Neutrophil (primary cell): ENCODE data around the gene XRCC4.
"Not testable (repeated sequence)": the region's sequence is repeated elsewhere in the genome, so short reads cannot be mapped to it uniquely, and the experiment has no call there.

ENCODE experiments used
- H3K27ac ChIP-seq: fragments of 200-600 bp; sonication (generic); 2 replicates; pipeline ENCODE4 v1.5.1; 2016; ENCODE audit warnings: mild to moderate bottlenecking, moderate library complexity
- H3K27me3 ChIP-seq: fragments of 200-600 bp; sonication (generic); 2 replicates; pipeline ENCODE4 v1.6.0; 2016; ENCODE audit warnings: mild to moderate bottlenecking
- H3K36me3 ChIP-seq: fragments of 200-600 bp; sonication (generic); 2 replicates; pipeline ENCODE4 v1.5.1; 2017
- H3K4me1 ChIP-seq, 2 experiments: fragments of 200-600 bp in 1 of 2; sonication (generic) in 1 of 2; 1 replicate in 1 of 2; 2 replicates in 1 of 2; pipeline versions ENCODE4 v1.5.1 to v1.6.1; 2013 to 2016; ENCODE audit warnings: low read depth in 1 of 2, low read length in 1 of 2, mild to moderate bottlenecking in 1 of 2, moderate library complexity in 1 of 2; ENCODE audit not compliant: control insufficient read depth in 1 of 2, insufficient read depth in 1 of 2
- H3K4me3 ChIP-seq, 2 experiments: fragments of 200-600 bp in 1 of 2; sonication (generic) in 1 of 2; 1 replicate in 1 of 2; 2 replicates in 1 of 2; pipeline ENCODE4 v1.5.1; 2013 to 2016; ENCODE audit warnings: low read depth in 1 of 2, low read length in 1 of 2, mild to moderate bottlenecking in 1 of 2, moderate library complexity in 1 of 2
- H3K9me3 ChIP-seq: fragments of 200-600 bp; sonication (generic); 2 replicates; pipeline ENCODE4 v1.5.1; 2016
- TF ChIP-seq, protein P1 (sequence below): fragments of 200-600 bp; sonication (generic); IDR thresholded peaks from 2 replicates; pipeline ENCODE4 v1.5.1; 2016; ENCODE audit warnings: antibody characterized with exemption

Gene XRCC4

DNA sequence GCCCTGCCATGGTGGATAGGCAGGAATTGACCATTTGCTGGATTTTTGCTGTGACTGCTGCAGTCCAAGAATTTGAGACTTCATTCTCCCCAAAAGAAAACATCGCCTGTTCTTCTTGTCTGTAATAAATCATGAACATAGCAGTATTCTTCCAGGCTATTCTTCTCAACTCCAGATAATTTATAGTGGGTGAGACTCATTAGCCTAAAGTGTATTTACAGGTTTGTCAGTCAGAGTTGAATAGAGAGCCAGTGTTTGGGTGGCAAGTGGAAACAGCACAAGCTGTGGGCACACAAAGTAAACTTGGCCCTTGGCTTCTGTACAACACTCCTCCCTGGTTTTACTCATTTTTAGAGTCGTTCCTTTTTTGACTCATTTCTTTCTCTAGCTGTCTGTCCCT lies 266.0 kb downstream of the XRCC4 start:
- H3K4me3 ChIP-seq = no peak overlapping the region
- no peaks in the 10 kb centered on the region for H3K27me3 ChIP-seq
- TF ChIP-seq, protein P1, sequence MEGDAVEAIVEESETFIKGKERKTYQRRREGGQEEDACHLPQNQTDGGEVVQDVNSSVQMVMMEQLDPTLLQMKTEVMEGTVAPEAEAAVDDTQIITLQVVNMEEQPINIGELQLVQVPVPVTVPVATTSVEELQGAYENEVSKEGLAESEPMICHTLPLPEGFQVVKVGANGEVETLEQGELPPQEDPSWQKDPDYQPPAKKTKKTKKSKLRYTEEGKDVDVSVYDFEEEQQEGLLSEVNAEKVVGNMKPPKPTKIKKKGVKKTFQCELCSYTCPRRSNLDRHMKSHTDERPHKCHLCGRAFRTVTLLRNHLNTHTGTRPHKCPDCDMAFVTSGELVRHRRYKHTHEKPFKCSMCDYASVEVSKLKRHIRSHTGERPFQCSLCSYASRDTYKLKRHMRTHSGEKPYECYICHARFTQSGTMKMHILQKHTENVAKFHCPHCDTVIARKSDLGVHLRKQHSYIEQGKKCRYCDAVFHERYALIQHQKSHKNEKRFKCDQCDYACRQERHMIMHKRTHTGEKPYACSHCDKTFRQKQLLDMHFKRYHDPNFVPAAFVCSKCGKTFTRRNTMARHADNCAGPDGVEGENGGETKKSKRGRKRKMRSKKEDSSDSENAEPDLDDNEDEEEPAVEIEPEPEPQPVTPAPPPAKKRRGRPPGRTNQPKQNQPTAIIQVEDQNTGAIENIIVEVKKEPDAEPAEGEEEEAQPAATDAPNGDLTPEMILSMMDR = no peak
- H3K9me3 ChIP-seq = peaks cover 6% of the 10 kb centered on the region
- H3K27ac ChIP-seq = no peak overlapping the region
- no peaks in the 10 kb centered on the region for H3K4me1 ChIP-seq
- no peaks in the 10 kb centered on the region for H3K36me3 ChIP-seq

- no peak overlapping the region for H3K27ac ChIP-seq
- peaks cover 6% of the 10 kb centered on the region for H3K9me3 ChIP-seq
- H3K4me3 ChIP-seq = no peak overlapping the region
- no peaks in the 10 kb centered on the region for H3K4me1 ChIP-seq
- H3K36me3 ChIP-seq = no peaks in the 10 kb centered on the region
- no peaks in the 10 kb centered on the region for H3K27me3 ChIP-seq
- TF ChIP-seq, protein P1 = no peak
Observed at GRCh38 chr5:83345423-83345822, 268.1 kb downstream of the XRCC4 start.

DNA sequence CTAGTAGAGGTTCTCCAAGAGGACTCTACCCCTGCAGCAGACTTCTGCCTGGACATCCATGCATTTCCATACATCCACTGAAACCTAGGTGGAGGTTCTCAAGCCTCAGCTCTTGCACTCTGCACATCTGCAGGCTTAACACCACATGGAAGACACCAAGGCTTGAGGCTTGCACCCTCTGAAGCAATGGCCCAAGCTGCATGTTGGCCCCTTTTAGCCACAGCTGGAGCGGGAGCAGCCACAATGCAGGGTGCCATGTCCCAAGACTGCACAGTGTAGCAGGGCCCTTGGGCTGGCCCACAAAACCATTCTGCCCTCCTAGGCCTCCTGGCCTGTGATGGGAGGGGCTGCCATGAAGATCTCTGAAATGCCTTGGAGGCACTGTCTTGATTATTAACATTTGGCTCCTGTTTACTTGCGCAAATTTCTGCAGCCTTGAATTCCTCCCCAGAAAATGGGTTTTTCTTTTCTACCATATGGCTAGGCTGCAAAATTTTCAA lies 271.0 kb downstream of the XRCC4 start:
- TF ChIP-seq, protein P1 = no peak
- H3K36me3 ChIP-seq = no peaks in the 10 kb centered on the region
- H3K4me3 ChIP-seq = no peak overlapping the region
- no peak overlapping the region for H3K27ac ChIP-seq
- H3K27me3 ChIP-seq = no peaks in the 10 kb centered on the region
- H3K9me3 ChIP-seq = peaks cover 6% of the 10 kb centered on the region
- H3K4me1 ChIP-seq = no peaks in the 10 kb centered on the region

DNA sequence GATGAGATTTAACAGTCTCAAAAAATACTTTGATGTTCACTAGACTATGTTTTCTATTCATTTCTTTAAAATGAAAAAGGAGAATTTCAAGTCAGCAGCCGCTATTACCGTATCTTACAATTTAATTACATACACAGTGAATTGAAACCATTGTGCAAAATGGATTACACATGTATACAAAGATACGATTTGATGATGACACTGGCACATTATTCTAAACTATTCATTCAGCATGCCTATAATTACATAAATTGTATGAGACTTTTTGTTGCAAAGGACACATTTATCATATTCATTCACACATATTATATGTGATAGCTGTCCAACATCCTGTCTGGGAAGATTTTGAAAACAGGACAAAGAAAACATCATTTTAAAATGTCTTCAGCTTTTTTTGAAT lies 275.9 kb downstream of the XRCC4 start:
- Histone ChIP-seq H3K4me3 (no peak overlapping the region), H3K27ac (no peak overlapping the region), H3K9me3 (no peaks in the 10 kb centered on the region), H3K4me1 (no peaks in the 10 kb centered on the region), H3K27me3 (no peaks in the 10 kb centered on the region), H3K36me3 (no peaks in the 10 kb centered on the region)
- TF ChIP-seq, protein P1 = no peak

DNA sequence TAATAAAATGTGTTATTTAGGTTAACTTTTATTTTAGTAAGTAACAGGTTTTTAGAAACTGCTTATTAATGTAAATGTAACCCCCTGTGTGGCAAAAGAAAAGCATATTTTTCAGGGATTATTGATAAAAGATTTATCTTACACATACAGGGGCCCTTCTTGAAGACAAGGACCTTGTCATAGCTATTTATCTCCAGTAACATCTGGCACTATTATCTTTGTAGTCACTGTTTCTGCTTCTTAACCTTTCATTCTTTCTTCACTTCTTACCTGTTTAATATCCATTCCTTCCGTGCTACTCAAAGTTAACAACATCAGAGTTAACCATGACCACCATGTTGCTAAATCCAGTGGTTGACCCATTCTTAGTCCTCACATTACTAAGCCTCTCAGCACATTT lies 276.4 kb downstream of the XRCC4 start:
- TF ChIP-seq, protein P1 = no peak
- Histone ChIP-seq H3K27me3 (no peaks in the 10 kb centered on the region), H3K27ac (no peak overlapping the region), H3K4me3 (no peak overlapping the region), H3K9me3 (no peaks in the 10 kb centered on the region), H3K4me1 (no peaks in the 10 kb centered on the region), H3K36me3 (no peaks in the 10 kb centered on the region)

DNA sequence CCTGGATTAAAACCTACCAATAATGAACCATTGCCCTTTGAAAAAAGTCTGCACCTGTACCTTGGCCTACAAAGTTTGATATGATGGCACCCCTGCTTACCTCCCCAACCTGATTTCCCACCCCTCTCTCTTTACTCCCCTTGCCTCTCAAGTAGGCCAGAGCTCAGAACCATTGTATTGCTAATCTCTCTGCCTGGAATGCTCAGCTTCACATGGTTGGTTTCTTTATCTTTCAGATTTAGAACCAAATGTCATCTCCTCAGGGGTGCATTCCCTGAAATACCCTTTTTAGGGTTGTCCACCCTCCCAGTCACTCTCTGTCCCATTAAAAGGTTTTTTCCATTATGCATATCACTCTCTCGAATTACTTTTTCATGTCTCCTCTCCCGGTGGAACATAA lies 277.6 kb downstream of the XRCC4 start:
- TF ChIP-seq, protein P1 = no peak
- Histone ChIP-seq H3K4me3 (no peak overlapping the region), H3K9me3 (no peaks in the 10 kb centered on the region), H3K27ac (no peak overlapping the region), H3K4me1 (no peaks in the 10 kb centered on the region), H3K36me3 (no peaks in the 10 kb centered on the region), H3K27me3 (no peaks in the 10 kb centered on the region)

GRCh38 chr5:83355482-83356014 lies 278.2 kb downstream of the XRCC4 start:
- H3K4me3 ChIP-seq, H3K9me3 ChIP-seq, H3K36me3 ChIP-seq, H3K27ac ChIP-seq, H3K4me1 ChIP-seq, H3K27me3 ChIP-seq: not testable (repeated sequence)
